GM12878 (cell line): ENCODE measurements around the gene ADAP1. TPM values are rescaled to one million over a fixed set of nuclear protein-coding genes. Genes with fewer than 3 reads are reported as not detected.

Source experiments
- BCL11A ChIP-seq: IDR thresholded peaks from 2 replicates; pipeline ENCODE4 v1.6.1; 2011; ENCODE audit warnings: low read depth, low read length
- BMI1 ChIP-seq: fragments of 450-650 bp; IDR thresholded peaks from 2 replicates; pipeline ENCODE4 v1.6.1; 2016; ENCODE audit warnings: mild to moderate bottlenecking, moderate library complexity, borderline replicate concordance
- HDGF ChIP-seq: fragments of 450-650 bp; IDR thresholded peaks from 2 replicates; pipeline ENCODE4 v1.6.1; 2016; ENCODE audit warnings: antibody characterized with exemption
- KAT2A ChIP-seq: conservative IDR thresholded peaks from 2 replicates; pipeline ENCODE4 v1.6.1; 2011; ENCODE audit warnings: low read depth, low read length; ENCODE audit not compliant: control insufficient read depth
- MXI1 ChIP-seq: fragments of 150-350 bp; IDR thresholded peaks from 2 replicates; pipeline ENCODE4 v1.6.1; 2011; ENCODE audit warnings: low read depth, mild to moderate bottlenecking, inconsistent platforms, low read length, improper control_type of control experiment
- NRF1 ChIP-seq: conservative IDR thresholded peaks from 2 replicates; pipeline ENCODE4 v1.6.1; 2011; ENCODE audit warnings: mild to moderate bottlenecking, low read depth, low read length, improper control_type of control experiment
- RCOR1 ChIP-seq: conservative IDR thresholded peaks from 2 replicates; pipeline ENCODE4 v1.6.1; 2012; ENCODE audit warnings: low read depth, low read length, improper control_type of control experiment
- SIX5 ChIP-seq: IDR thresholded peaks from 2 replicates; pipeline ENCODE4 v1.6.1; 2011; ENCODE audit warnings: mild to moderate bottlenecking, low read depth, low read length, moderate library complexity; ENCODE audit not compliant: severe bottlenecking
- ZNF24 ChIP-seq: fragments of 450-650 bp; IDR thresholded peaks from 2 replicates; pipeline ENCODE4 v1.6.1; 2017; ENCODE audit warnings: antibody characterized with exemption, mild to moderate bottlenecking
- ZNF622 ChIP-seq: fragments of 450-650 bp; IDR thresholded peaks from 2 replicates; pipeline ENCODE4 v1.6.1; 2017; ENCODE audit warnings: mild to moderate bottlenecking, inconsistent platforms
- ZSCAN29 ChIP-seq: fragments of 450-650 bp; IDR thresholded peaks from 2 replicates; pipeline ENCODE4 v1.6.1; 2017; ENCODE audit warnings: mild to moderate bottlenecking, moderate library complexity
- polyA plus RNA-seq, 11 experiments: library from polyadenylated mRNA; depleted of rRNA in 4 of 11; unstranded in 6 of 11; stranded (reverse) in 5 of 11; fragments of >200 nt; fragmentation: Nextera tagmentation in 4 of 11; fragmentation: Illumina TruSeq in 1 of 11; extraction: Ambion mirVana in 4 of 11; extraction: Trizol in 1 of 11; gene quantifications; 1 replicate in 1 of 11; 2 replicates in 10 of 11; pipeline versions ENCODE4 v1.2.1 to v1.2.3, GENCODE V29; 2011 to 2016; ENCODE audit warnings: inconsistent platforms in 2 of 11, missing spikeins in 2 of 11, low read depth in 1 of 11
- total RNA-seq, 4 experiments: library from RNA; depleted of rRNA in 3 of 4; stranded (reverse); fragments of >200 nt in 3 of 4; fragmentation: Illumina TruSeq in 1 of 4; extraction: Trizol in 1 of 4; gene quantifications; 2 replicates each; pipeline versions ENCODE4 v1.2.1 to v1.2.3, GENCODE V29; 2013 to 2021
- TF ChIP-seq, protein P1 (sequence below): fragments of 450-650 bp; IDR thresholded peaks from 2 replicates; pipeline ENCODE4 v1.6.1; 2017; ENCODE audit warnings: mild to moderate bottlenecking
- TF ChIP-seq, protein P2 (sequence below): fragments of 450-650 bp; IDR thresholded peaks from 2 replicates; pipeline ENCODE4 v1.6.1; 2017; ENCODE audit warnings: mild to moderate bottlenecking, moderate library complexity
- TF ChIP-seq, protein P3 (sequence below): fragments of 150-350 bp; IDR thresholded peaks from 2 replicates; pipeline ENCODE4 v1.6.1; 2016; ENCODE audit warnings: low read depth, low read length
- TF ChIP-seq, protein P4 (sequence below): IDR thresholded peaks from 2 replicates; pipeline ENCODE4 v1.6.1; 2012; ENCODE audit warnings: mild to moderate bottlenecking, low read depth, low read length

ADAP1 gene
- total and polyA plus RNA-seq, 10 of the 15 experiments (the other 5 are each of a cell fraction or from before 2014, with no cell fraction given), result 0.22 to 44.2 (median 22.0) TPM; not detected in 1

DNA sequence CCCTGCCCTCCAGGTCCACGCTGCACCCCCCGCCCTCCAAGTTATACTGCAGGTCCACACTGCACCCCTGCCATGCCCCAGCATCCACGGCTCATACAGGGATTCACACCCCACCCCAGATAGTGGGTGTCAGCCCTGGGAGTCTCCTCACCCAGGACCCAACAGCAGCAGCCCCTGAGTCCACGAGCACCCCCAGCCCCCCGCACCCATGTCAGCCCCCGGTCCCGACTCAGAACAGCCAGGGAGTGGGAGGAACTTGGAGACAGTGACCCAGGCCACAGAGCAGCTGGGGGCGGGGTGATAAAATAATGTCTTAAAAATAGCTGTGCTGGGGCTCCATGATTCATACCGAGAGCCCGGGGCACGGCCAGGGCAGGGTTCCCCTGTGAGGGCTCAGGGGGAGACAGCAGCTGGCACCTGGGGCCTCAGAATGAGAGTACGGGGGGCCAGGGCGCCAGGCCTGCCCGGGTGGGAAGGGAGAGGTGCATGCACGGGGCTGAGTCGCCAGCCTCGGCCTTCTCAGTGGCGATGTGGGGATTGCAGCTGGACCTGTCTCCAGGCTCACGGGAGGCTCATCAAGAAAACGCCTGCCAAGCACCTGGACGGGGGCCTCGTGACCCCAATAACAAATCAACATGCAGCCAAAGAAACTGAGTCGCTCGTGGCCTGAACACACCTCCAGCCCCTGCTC, 29.8 kb downstream of the ADAP1 start (continued):
- TF ChIP-seq, protein P1, sequence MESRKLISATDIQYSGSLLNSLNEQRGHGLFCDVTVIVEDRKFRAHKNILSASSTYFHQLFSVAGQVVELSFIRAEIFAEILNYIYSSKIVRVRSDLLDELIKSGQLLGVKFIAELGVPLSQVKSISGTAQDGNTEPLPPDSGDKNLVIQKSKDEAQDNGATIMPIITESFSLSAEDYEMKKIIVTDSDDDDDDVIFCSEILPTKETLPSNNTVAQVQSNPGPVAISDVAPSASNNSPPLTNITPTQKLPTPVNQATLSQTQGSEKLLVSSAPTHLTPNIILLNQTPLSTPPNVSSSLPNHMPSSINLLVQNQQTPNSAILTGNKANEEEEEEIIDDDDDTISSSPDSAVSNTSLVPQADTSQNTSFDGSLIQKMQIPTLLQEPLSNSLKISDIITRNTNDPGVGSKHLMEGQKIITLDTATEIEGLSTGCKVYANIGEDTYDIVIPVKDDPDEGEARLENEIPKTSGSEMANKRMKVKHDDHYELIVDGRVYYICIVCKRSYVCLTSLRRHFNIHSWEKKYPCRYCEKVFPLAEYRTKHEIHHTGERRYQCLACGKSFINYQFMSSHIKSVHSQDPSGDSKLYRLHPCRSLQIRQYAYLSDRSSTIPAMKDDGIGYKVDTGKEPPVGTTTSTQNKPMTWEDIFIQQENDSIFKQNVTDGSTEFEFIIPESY, result 0 out of 2 replicates have a peak, but pooled peaks have one; percentile 6
- TF ChIP-seq HDGF (0 out of 2 replicates have a peak, but pooled peaks have one; percentile 33), BCL11A (peak; percentile 92), ZNF24 (no peak), ZSCAN29 (peak; percentile 54; the same call in 1 of the 2 replicates), SIX5 (no peak), RCOR1 (0 out of 2 replicates have a peak, but pooled peaks have one; percentile 61), MXI1 (no peak), ZNF622 (no peak), KAT2A (no peak), BMI1 (peak; percentile 69), NRF1 (no peak)
- TF ChIP-seq, protein P2, sequence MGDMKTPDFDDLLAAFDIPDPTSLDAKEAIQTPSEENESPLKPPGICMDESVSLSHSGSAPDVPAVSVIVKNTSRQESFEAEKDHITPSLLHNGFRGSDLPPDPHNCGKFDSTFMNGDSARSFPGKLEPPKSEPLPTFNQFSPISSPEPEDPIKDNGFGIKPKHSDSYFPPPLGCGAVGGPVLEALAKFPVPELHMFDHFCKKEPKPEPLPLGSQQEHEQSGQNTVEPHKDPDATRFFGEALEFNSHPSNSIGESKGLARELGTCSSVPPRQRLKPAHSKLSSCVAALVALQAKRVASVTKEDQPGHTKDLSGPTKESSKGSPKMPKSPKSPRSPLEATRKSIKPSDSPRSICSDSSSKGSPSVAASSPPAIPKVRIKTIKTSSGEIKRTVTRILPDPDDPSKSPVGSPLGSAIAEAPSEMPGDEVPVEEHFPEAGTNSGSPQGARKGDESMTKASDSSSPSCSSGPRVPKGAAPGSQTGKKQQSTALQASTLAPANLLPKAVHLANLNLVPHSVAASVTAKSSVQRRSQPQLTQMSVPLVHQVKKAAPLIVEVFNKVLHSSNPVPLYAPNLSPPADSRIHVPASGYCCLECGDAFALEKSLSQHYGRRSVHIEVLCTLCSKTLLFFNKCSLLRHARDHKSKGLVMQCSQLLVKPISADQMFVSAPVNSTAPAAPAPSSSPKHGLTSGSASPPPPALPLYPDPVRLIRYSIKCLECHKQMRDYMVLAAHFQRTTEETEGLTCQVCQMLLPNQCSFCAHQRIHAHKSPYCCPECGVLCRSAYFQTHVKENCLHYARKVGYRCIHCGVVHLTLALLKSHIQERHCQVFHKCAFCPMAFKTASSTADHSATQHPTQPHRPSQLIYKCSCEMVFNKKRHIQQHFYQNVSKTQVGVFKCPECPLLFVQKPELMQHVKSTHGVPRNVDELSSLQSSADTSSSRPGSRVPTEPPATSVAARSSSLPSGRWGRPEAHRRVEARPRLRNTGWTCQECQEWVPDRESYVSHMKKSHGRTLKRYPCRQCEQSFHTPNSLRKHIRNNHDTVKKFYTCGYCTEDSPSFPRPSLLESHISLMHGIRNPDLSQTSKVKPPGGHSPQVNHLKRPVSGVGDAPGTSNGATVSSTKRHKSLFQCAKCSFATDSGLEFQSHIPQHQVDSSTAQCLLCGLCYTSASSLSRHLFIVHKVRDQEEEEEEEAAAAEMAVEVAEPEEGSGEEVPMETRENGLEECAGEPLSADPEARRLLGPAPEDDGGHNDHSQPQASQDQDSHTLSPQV, result no peak
- TF ChIP-seq, protein P3, sequence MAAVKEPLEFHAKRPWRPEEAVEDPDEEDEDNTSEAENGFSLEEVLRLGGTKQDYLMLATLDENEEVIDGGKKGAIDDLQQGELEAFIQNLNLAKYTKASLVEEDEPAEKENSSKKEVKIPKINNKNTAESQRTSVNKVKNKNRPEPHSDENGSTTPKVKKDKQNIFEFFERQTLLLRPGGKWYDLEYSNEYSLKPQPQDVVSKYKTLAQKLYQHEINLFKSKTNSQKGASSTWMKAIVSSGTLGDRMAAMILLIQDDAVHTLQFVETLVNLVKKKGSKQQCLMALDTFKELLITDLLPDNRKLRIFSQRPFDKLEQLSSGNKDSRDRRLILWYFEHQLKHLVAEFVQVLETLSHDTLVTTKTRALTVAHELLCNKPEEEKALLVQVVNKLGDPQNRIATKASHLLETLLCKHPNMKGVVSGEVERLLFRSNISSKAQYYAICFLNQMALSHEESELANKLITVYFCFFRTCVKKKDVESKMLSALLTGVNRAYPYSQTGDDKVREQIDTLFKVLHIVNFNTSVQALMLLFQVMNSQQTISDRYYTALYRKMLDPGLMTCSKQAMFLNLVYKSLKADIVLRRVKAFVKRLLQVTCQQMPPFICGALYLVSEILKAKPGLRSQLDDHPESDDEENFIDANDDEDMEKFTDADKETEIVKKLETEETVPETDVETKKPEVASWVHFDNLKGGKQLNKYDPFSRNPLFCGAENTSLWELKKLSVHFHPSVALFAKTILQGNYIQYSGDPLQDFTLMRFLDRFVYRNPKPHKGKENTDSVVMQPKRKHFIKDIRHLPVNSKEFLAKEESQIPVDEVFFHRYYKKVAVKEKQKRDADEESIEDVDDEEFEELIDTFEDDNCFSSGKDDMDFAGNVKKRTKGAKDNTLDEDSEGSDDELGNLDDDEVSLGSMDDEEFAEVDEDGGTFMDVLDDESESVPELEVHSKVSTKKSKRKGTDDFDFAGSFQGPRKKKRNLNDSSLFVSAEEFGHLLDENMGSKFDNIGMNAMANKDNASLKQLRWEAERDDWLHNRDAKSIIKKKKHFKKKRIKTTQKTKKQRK, result no peak
- TF ChIP-seq, protein P4, sequence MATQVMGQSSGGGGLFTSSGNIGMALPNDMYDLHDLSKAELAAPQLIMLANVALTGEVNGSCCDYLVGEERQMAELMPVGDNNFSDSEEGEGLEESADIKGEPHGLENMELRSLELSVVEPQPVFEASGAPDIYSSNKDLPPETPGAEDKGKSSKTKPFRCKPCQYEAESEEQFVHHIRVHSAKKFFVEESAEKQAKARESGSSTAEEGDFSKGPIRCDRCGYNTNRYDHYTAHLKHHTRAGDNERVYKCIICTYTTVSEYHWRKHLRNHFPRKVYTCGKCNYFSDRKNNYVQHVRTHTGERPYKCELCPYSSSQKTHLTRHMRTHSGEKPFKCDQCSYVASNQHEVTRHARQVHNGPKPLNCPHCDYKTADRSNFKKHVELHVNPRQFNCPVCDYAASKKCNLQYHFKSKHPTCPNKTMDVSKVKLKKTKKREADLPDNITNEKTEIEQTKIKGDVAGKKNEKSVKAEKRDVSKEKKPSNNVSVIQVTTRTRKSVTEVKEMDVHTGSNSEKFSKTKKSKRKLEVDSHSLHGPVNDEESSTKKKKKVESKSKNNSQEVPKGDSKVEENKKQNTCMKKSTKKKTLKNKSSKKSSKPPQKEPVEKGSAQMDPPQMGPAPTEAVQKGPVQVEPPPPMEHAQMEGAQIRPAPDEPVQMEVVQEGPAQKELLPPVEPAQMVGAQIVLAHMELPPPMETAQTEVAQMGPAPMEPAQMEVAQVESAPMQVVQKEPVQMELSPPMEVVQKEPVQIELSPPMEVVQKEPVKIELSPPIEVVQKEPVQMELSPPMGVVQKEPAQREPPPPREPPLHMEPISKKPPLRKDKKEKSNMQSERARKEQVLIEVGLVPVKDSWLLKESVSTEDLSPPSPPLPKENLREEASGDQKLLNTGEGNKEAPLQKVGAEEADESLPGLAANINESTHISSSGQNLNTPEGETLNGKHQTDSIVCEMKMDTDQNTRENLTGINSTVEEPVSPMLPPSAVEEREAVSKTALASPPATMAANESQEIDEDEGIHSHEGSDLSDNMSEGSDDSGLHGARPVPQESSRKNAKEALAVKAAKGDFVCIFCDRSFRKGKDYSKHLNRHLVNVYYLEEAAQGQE, result no peak; the same call in 1 of the 2 replicates
